ENCODE results near the gene C1QB.

C1QB gene

GRCh38 chr1:22676916-22677583 lies 24.0 kb downstream of the C1QB start:
- H3K4me3 ChIP-seq (ENCODE audit: low read depth, low read length), result no peak overlapping the region
- in situ Hi-C loops (cut with HindIII; ENCODE audit: low sequenced_read_pairs), result no loop called here
- DNase-seq (ENCODE audit: low read depth), result no peak
- TF ChIP-seq CTCF (IDR thresholded peaks at IDR 0.05; ENCODE audit: low read depth, low read length, missing control alignments), result no peak

- in situ Hi-C loops (cut with HindIII; ENCODE audit: low sequenced_read_pairs), result no loop called here
Observed at GRCh38 chr1:22677931-22678896, 25.2 kb downstream of the C1QB start.

GRCh38 chr1:22680726-22681125 lies 27.7 kb downstream of the C1QB start:
- no peak overlapping the region for H3K4me3 ChIP-seq (ENCODE audit: low read depth, low read length)
- DNase-seq (ENCODE audit: low read depth), result no peak
- in situ Hi-C loops (cut with HindIII; ENCODE audit: low sequenced_read_pairs), result no loop called here
- TF ChIP-seq CTCF (IDR thresholded peaks at IDR 0.05; ENCODE audit: low read depth, low read length, missing control alignments), result no peak

More at GRCh38 chr1:22677931-22678896, 25.2 kb downstream of the C1QB start:
- TF ChIP-seq CTCF (IDR thresholded peaks at IDR 0.05; ENCODE audit: low read depth, low read length, missing control alignments), result no peak
- no peak overlapping the region for H3K4me3 ChIP-seq (ENCODE audit: low read depth, low read length)
- DNase-seq (ENCODE audit: low read depth), result no peak

GRCh38 chr1:22681556-22682276 lies 28.7 kb downstream of the C1QB start:
- no peak for DNase-seq (ENCODE audit: low read depth)
- in situ Hi-C loops (cut with HindIII; ENCODE audit: low sequenced_read_pairs), result no loop called here
- no peak overlapping the region for H3K4me3 ChIP-seq (ENCODE audit: low read depth, low read length)
- no peak for TF ChIP-seq CTCF (IDR thresholded peaks at IDR 0.05; ENCODE audit: low read depth, low read length, missing control alignments)

- no peak overlapping the region for H3K4me3 ChIP-seq (ENCODE audit: low read depth, low read length)
- no peak for TF ChIP-seq CTCF (IDR thresholded peaks at IDR 0.05; ENCODE audit: low read depth, low read length, missing control alignments)
- in situ Hi-C loops (cut with HindIII; ENCODE audit: low sequenced_read_pairs), result no loop called here
- no peak for DNase-seq (ENCODE audit: low read depth)
Observed at GRCh38 chr1:22683547-22683946, 30.5 kb downstream of the C1QB start.

- no peak for DNase-seq (ENCODE audit: low read depth)
Observed at GRCh38 chr1:22685591-22686059, 32.6 kb downstream of the C1QB start.

More at GRCh38 chr1:22685591-22686059, 32.6 kb downstream of the C1QB start:
- in situ Hi-C loops (cut with HindIII; ENCODE audit: low sequenced_read_pairs), result no loop called here
- H3K4me3 ChIP-seq (ENCODE audit: low read depth, low read length), result no peak overlapping the region
- no peak for TF ChIP-seq CTCF (IDR thresholded peaks at IDR 0.05; ENCODE audit: low read depth, low read length, missing control alignments)

Data from astrocyte of the cerebellum (primary cell).